HEK293T (cell line): ENCODE results near the gene TAOK3.

Experiments
- CTCF ChIA-PET: fragments of 350-600 bp; formaldehyde crosslinking; extraction: SDS; loops from one replicate; lab custom pipeline; 2021; ENCODE audit warnings: antibody characterized with exemption, inconsistent platforms; lab: Yijun Ruan, JAX
- POLR2A ChIA-PET: fragments of 350-600 bp; formaldehyde crosslinking; extraction: SDS; loops from one replicate; lab custom pipeline; 2020; ENCODE audit warnings: antibody characterized with exemption, inconsistent platforms; lab: Yijun Ruan, JAX
- DNase-seq: peaks from one replicate; pipeline ENCODE4 v3.0.0; 2012; ENCODE audit warnings: mixed read lengths; ENCODE audit errors: extremely low spot score
- ARNT ChIP-seq: fragments of 450-650 bp; IDR thresholded peaks from 2 replicates; pipeline ENCODE4 v1.6.1; 2017; ENCODE audit warnings: mild to moderate bottlenecking
- BHLHE40 ChIP-seq: fragments of 450-650 bp; IDR thresholded peaks from 2 replicates; pipeline ENCODE4 v1.6.1; 2016; ENCODE audit warnings: mild to moderate bottlenecking, moderate library complexity, borderline replicate concordance
- CTBP1 ChIP-seq: fragments of 450-650 bp; IDR thresholded peaks from 2 replicates; pipeline ENCODE4 v1.6.1; 2016; ENCODE audit warnings: borderline replicate concordance
- ELF4 ChIP-seq: fragments of 450-650 bp; IDR thresholded peaks from 2 replicates; pipeline ENCODE4 v1.6.1; 2017; ENCODE audit warnings: antibody characterized with exemption
- FOXA1 ChIP-seq: fragments of 450-650 bp; IDR thresholded peaks from 2 replicates; pipeline ENCODE4 v1.6.1; 2016; ENCODE audit warnings: mild to moderate bottlenecking
- FOXK2 ChIP-seq: fragments of 450-650 bp; IDR thresholded peaks from 2 replicates; pipeline ENCODE4 v1.6.1; 2016; ENCODE audit warnings: mild to moderate bottlenecking
- FOXM1 ChIP-seq: fragments of 450-650 bp; IDR thresholded peaks from 2 replicates; pipeline ENCODE4 v1.6.1; 2017; ENCODE audit warnings: mild to moderate bottlenecking, borderline replicate concordance
- HDGF ChIP-seq: fragments of 450-650 bp; IDR thresholded peaks from 2 replicates; pipeline ENCODE4 v1.6.1; 2017; ENCODE audit warnings: antibody characterized with exemption, borderline replicate concordance
- L3MBTL2 ChIP-seq: fragments of 450-650 bp; conservative IDR thresholded peaks from 2 replicates; pipeline ENCODE4 v1.6.1; 2016; ENCODE audit warnings: mild to moderate bottlenecking
- LEF1 ChIP-seq: fragments of 450-650 bp; IDR thresholded peaks from 2 replicates; pipeline ENCODE4 v1.6.1; 2017; ENCODE audit warnings: mild to moderate bottlenecking, borderline replicate concordance
- NFRKB ChIP-seq: fragments of 450-650 bp; IDR thresholded peaks from 2 replicates; pipeline ENCODE4 v1.6.1; 2016; ENCODE audit warnings: mild to moderate bottlenecking, moderate library complexity
- PKNOX1 ChIP-seq: fragments of 450-650 bp; IDR thresholded peaks from 2 replicates; pipeline ENCODE4 v1.6.1; 2016
- SP1 ChIP-seq: fragments of 450-650 bp; IDR thresholded peaks from 2 replicates; pipeline ENCODE4 v1.6.1; 2017
- SUZ12 ChIP-seq: fragments of 450-650 bp; IDR thresholded peaks from 2 replicates; pipeline ENCODE4 v1.6.1; 2016; ENCODE audit warnings: mild to moderate bottlenecking
- TARDBP ChIP-seq: fragments of 450-650 bp; IDR thresholded peaks from 2 replicates; pipeline ENCODE4 v1.6.1; 2016
- ZNF384 ChIP-seq: fragments of 450-650 bp; IDR thresholded peaks from 2 replicates; pipeline ENCODE4 v1.6.1; 2016

The TAOK3 gene

GRCh38 chr12:118145798-118146156 is 226.9 kb downstream of the TAOK3 start:
- ChIA-PET CTCF (no interaction called here), POLR2A (no interaction called here)
- no peak for DNase-seq
- no peak for TF ChIP-seq TARDBP
- no peak for TF ChIP-seq FOXK2
- TF ChIP-seq ZNF384, result no peak
- TF ChIP-seq ARNT, result no peak
- TF ChIP-seq SUZ12, result no peak
- no peak for TF ChIP-seq NFRKB
- no peak for TF ChIP-seq FOXM1
- TF ChIP-seq L3MBTL2, result no peak
- no peak for TF ChIP-seq HDGF
- TF ChIP-seq FOXA1, result no peak
- no peak for TF ChIP-seq SP1
- TF ChIP-seq PKNOX1, result no peak
- TF ChIP-seq CTBP1, result no peak
- no peak for TF ChIP-seq BHLHE40
- no peak for TF ChIP-seq LEF1
- no peak for TF ChIP-seq ELF4

- TF ChIP-seq CTBP1 (no peak), SP1 (no peak), ELF4 (no peak), FOXA1 (no peak), FOXM1 (no peak), FOXK2 (no peak), NFRKB (no peak)
- no peak for DNase-seq
- ChIA-PET CTCF (no interaction called here), POLR2A (no interaction called here)
Observed at GRCh38 chr12:118145113-118145797, 227.5 kb downstream of the TAOK3 start.

GRCh38 chr12:118144499-118144898 is 228.2 kb downstream of the TAOK3 start:
- ChIA-PET POLR2A (no interaction called here), CTCF (no interaction called here)
- TF ChIP-seq FOXK2 (no peak), SP1 (no peak), ARNT (no peak), ZNF384 (no peak), L3MBTL2 (no peak), NFRKB (no peak), BHLHE40 (no peak), CTBP1 (no peak), FOXM1 (no peak), ELF4 (no peak), PKNOX1 (no peak), SUZ12 (no peak), TARDBP (no peak), FOXA1 (no peak), HDGF (no peak), LEF1 (no peak)
- DNase-seq, result no peak

GRCh38 chr12:118140825-118141224 is 231.9 kb downstream of the TAOK3 start:
- ChIA-PET POLR2A (no interaction called here), CTCF (no interaction called here)
- TF ChIP-seq NFRKB (no peak), CTBP1 (no peak), HDGF (no peak), FOXM1 (no peak), BHLHE40 (no peak), PKNOX1 (no peak), FOXK2 (no peak), TARDBP (no peak), LEF1 (no peak), SUZ12 (no peak), ARNT (no peak), L3MBTL2 (no peak), SP1 (no peak), ELF4 (no peak), ZNF384 (no peak), FOXA1 (no peak)
- DNase-seq, result no peak

GRCh38 chr12:118137148-118137678 is 235.5 kb downstream of the TAOK3 start:
- POLR2A ChIA-PET, result interaction anchor here (1.3 to 2.1 kb wide), 2 partner anchors 13 to 241 kb away, joined by 4 to 8 read pairs; no protein-coding TSS in a partner anchor
- no peak for DNase-seq
- CTCF ChIA-PET, result no interaction called here
- TF ChIP-seq SP1, result no peak
- TF ChIP-seq BHLHE40, result no peak
- no peak for TF ChIP-seq SUZ12
- no peak for TF ChIP-seq ZNF384
- TF ChIP-seq LEF1, result no peak
- no peak for TF ChIP-seq L3MBTL2
- no peak for TF ChIP-seq FOXK2
- TF ChIP-seq PKNOX1, result no peak
- no peak for TF ChIP-seq ELF4
- TF ChIP-seq TARDBP, result no peak
- TF ChIP-seq FOXA1, result no peak
- no peak for TF ChIP-seq NFRKB
- TF ChIP-seq FOXM1, result no peak
- TF ChIP-seq CTBP1, result no peak
- no peak for TF ChIP-seq ARNT
- TF ChIP-seq HDGF, result no peak
